Measurements from ENCODE around the gene CAST.

The CAST gene

GRCh38 chr5:96781031-96781971 is 119.1 kb downstream of the CAST start:
- H3K4me3 ChIP-seq (ENCODE audit: low read depth, low read length), result no peak overlapping the region
- no peak overlapping the region; the same call in 1 of the 2 replicates for H3K27ac ChIP-seq (ENCODE audit: extremely low read depth, low read depth, low read length)
- CTCF ChIA-PET, result interaction anchor here (0.6 to 1.3 kb wide), 3 partner anchors 8 to 1953 kb away, joined by 3 to 6 read pairs (median 4); no protein-coding TSS in a partner anchor
- H3K36me3 ChIP-seq (ENCODE audit: control insufficient read depth in 2 of 2, insufficient read depth in 1 of 2, low read length in 2 of 2), result peaks cover 0 to 36% of the 10 kb centered on the region in 2 experiments; a peak in 1 of 3 replicates
- POLR2A ChIA-PET, result interaction anchor here (0.6 kb wide), 1 partner anchor 26 kb away, joined by 3 read pairs; the partner anchor contains the start of gene ERAP1
- H3K4me1 ChIP-seq (ENCODE audit: control insufficient read depth, insufficient read depth, low read length), result peaks cover 11% of the 10 kb centered on the region; the same call in 1 of the 2 replicates
- no peaks in the 10 kb centered on the region for H3K9me3 ChIP-seq (ENCODE audit: control insufficient read depth, insufficient read depth, low read depth, low read length)
- TF ChIP-seq ZNF560 (tag by site-specific recombination; IDR thresholded peaks at IDR 0.05; ENCODE audit: borderline replicate concordance), result no peak
- no peak for TF ChIP-seq ZNF596 (tag by site-specific recombination; IDR thresholded peaks at IDR 0.05)
- TF ChIP-seq ZBTB8A (tag by site-specific recombination; IDR thresholded peaks at IDR 0.05), result peak; percentile 41
- TF ChIP-seq ZNF529 (tag by site-specific recombination; IDR thresholded peaks at IDR 0.05; ENCODE audit: insufficient replicate concordance), result no peak
- peak; percentile 53; the same call in 1 of the 2 replicates for TF ChIP-seq ATF2 (tag by site-specific recombination; IDR thresholded peaks at IDR 0.05; ENCODE audit: low read depth)
- TF ChIP-seq ZBTB49 (tag by site-specific recombination; IDR thresholded peaks at IDR 0.05; ENCODE audit: low read depth), result no peak
- no peak for TF ChIP-seq ZSCAN23 (tag by site-specific recombination; IDR thresholded peaks at IDR 0.05)
- no peak for TF ChIP-seq ZNF544 (tag by site-specific recombination; IDR thresholded peaks at IDR 0.05)
- no peak for TF ChIP-seq HIC1 (tag by site-specific recombination; IDR thresholded peaks at IDR 0.05)
- TF ChIP-seq ZNF707 (tag by site-specific recombination; IDR thresholded peaks at IDR 0.05), result no peak
- no peak for TF ChIP-seq ZNF311 (tag by site-specific recombination; IDR thresholded peaks at IDR 0.05; ENCODE audit: borderline replicate concordance)
- TF ChIP-seq GLI2 (tag by site-specific recombination; IDR thresholded peaks at IDR 0.05; ENCODE audit: borderline replicate concordance, low read depth), result peak; percentile 88
- TF ChIP-seq TRIM28 (IDR thresholded peaks at IDR 0.05; ENCODE audit: borderline replicate concordance, low read length), result no peak
- peak; percentile 35; the same call in 1 of the 2 replicates for TF ChIP-seq ZNF394 (tag by site-specific recombination; IDR thresholded peaks at IDR 0.05; ENCODE audit: borderline replicate concordance)
- TF ChIP-seq TSHZ1 (tag by site-specific recombination; IDR thresholded peaks at IDR 0.05; ENCODE audit: borderline replicate concordance), result no peak; the same call in 1 of the 2 replicates
- TF ChIP-seq ZNF449 (tag by site-specific recombination; IDR thresholded peaks at IDR 0.05), result peak; percentile 40; the same call in 1 of the 2 replicates
- no peak for TF ChIP-seq ZNF571 (tag by site-specific recombination; IDR thresholded peaks at IDR 0.05)
- TF ChIP-seq SALL2 (tag by site-specific recombination; IDR thresholded peaks at IDR 0.05; ENCODE audit: borderline replicate concordance), result no peak
- no peak for TF ChIP-seq ZNF626 (tag by site-specific recombination; IDR thresholded peaks at IDR 0.05)
- TF ChIP-seq ZFP69B (tag by site-specific recombination; IDR thresholded peaks at IDR 0.05), result no peak
- no peak for TF ChIP-seq ZBTB44 (tag by site-specific recombination; IDR thresholded peaks at IDR 0.05)
- TF ChIP-seq ZNF843 (tag by site-specific recombination; IDR thresholded peaks at IDR 0.05), result peak; percentile 99

Measured in HEK293 (cell line).